Measurements from ENCODE around the gene DPYD. TPM values are rescaled to one million over a fixed set of nuclear protein-coding genes. Genes with fewer than 3 reads are reported as not detected.

Gene DPYD
- total and polyA plus RNA-seq, 9 of the 15 experiments (the other 6 are each of a cell fraction or from before 2014, with no cell fraction given): 0.03 to 0.25 (median 0.08) TPM; not detected in 2

- TF ChIP-seq STAT6 (CRISPR knock-in tag; IDR thresholded peaks at IDR 0.05): no peak
- TF ChIP-seq HNRNPH1 (optimal IDR thresholded peaks at IDR 0.05; ENCODE audit: low read depth, low read length): no peak
Observed at GRCh38 chr1:97489834-97490233, 431.0 kb downstream of the DPYD start (continued).

- H3K4me1 ChIP-seq (replicated peaks in 1 of 2; ENCODE audit: control insufficient read depth in 2 of 2, insufficient read depth in 2 of 2, low read length in 2 of 2): no peaks in the 10 kb centered on the region
- ChIA-PET POLR2A (no interaction called here), CTCF (ENCODE audit: low intra/inter-chr PET ratio) (no interaction called here)
- H3K27me3 ChIP-seq (ENCODE audit: control insufficient read depth in 2 of 2, insufficient read depth in 2 of 2, low read length in 2 of 2): no peaks in the 10 kb centered on the region
- intact Hi-C loops (cut with micrococcal nuclease): no loop called here
- H2AFZ ChIP-seq (ENCODE audit: low read depth, low read length): no peak overlapping the region
- H3K36me3 ChIP-seq (ENCODE audit: control insufficient read depth, insufficient read depth, low read length): no peaks in the 10 kb centered on the region
- ATAC-seq (no peak), DNase-seq (ENCODE audit: extremely low read depth in 1 of 4, low spot score in 3 of 4) (no peak), FAIRE-seq (no peak)
- no peak overlapping the region for H3K27ac ChIP-seq (ENCODE audit: extremely low read depth, low read depth, low read length)
- no peaks in the 10 kb centered on the region for H4K20me1 ChIP-seq (replicated peaks; ENCODE audit: control insufficient read depth, insufficient read depth, low read length)
- in situ Hi-C loops (cut with MboI): no loop called here
- H3K79me2 ChIP-seq (ENCODE audit: control insufficient read depth, insufficient read depth, low read length): no peaks in the 10 kb centered on the region
- 0 out of 2 replicates have a peak, but pooled peaks cover 2% of the 10 kb centered on the region for H3K9me3 ChIP-seq (replicated peaks; ENCODE audit: control insufficient read depth, insufficient read depth, low read depth, low read length)
- no TSS peak for BruUV-seq (replicated peaks)
- H3K4me3 ChIP-seq: no peak overlapping the region
- no peaks in the 10 kb centered on the region for H3K9me1 ChIP-seq (ENCODE audit: control insufficient read depth, insufficient read depth, low read length)
- no peak overlapping the region for H3K4me2 ChIP-seq (ENCODE audit: insufficient read depth, low read length)
- WGBS (ENCODE audit: insufficient coverage, low coverage, missing lambda C conversion rate): 0% methylated on average over 2 of the region's 2 CpGs
- no peak overlapping the region for H3K9ac ChIP-seq (ENCODE audit: insufficient read depth in 1 of 2, low read depth in 2 of 2, low read length in 2 of 2)
- TF ChIP-seq RB1 (IDR thresholded peaks at IDR 0.05; ENCODE audit: low read depth): no peak
- no peak for TF ChIP-seq FOXK2 (conservative IDR thresholded peaks at IDR 0.05 in 1 of 2, IDR thresholded peaks at IDR 0.05 in 1 of 2; ENCODE audit: low read depth in 2 of 2)
- TF ChIP-seq TBL1XR1 (IDR thresholded peaks at IDR 0.05; ENCODE audit: low read length in 2 of 2): no peak
- TF ChIP-seq SMARCA5 (IDR thresholded peaks at IDR 0.05): no peak
- no peak for TF ChIP-seq KLF6 (CRISPR knock-in tag; IDR thresholded peaks at IDR 0.05; ENCODE audit: borderline replicate concordance)
- TF ChIP-seq, protein P1, sequence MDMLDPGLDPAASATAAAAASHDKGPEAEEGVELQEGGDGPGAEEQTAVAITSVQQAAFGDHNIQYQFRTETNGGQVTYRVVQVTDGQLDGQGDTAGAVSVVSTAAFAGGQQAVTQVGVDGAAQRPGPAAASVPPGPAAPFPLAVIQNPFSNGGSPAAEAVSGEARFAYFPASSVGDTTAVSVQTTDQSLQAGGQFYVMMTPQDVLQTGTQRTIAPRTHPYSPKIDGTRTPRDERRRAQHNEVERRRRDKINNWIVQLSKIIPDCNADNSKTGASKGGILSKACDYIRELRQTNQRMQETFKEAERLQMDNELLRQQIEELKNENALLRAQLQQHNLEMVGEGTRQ (CRISPR knock-in tag; IDR thresholded peaks at IDR 0.05): no peak
- TF ChIP-seq NCOA1 (IDR thresholded peaks at IDR 0.05; ENCODE audit: low read depth): no peak
- no peak for TF ChIP-seq PHB (CRISPR knock-in tag; IDR thresholded peaks at IDR 0.05)
- no peak for TF ChIP-seq NR2F6 (CRISPR knock-in tag; IDR thresholded peaks at IDR 0.05)
- TF ChIP-seq, protein P2, sequence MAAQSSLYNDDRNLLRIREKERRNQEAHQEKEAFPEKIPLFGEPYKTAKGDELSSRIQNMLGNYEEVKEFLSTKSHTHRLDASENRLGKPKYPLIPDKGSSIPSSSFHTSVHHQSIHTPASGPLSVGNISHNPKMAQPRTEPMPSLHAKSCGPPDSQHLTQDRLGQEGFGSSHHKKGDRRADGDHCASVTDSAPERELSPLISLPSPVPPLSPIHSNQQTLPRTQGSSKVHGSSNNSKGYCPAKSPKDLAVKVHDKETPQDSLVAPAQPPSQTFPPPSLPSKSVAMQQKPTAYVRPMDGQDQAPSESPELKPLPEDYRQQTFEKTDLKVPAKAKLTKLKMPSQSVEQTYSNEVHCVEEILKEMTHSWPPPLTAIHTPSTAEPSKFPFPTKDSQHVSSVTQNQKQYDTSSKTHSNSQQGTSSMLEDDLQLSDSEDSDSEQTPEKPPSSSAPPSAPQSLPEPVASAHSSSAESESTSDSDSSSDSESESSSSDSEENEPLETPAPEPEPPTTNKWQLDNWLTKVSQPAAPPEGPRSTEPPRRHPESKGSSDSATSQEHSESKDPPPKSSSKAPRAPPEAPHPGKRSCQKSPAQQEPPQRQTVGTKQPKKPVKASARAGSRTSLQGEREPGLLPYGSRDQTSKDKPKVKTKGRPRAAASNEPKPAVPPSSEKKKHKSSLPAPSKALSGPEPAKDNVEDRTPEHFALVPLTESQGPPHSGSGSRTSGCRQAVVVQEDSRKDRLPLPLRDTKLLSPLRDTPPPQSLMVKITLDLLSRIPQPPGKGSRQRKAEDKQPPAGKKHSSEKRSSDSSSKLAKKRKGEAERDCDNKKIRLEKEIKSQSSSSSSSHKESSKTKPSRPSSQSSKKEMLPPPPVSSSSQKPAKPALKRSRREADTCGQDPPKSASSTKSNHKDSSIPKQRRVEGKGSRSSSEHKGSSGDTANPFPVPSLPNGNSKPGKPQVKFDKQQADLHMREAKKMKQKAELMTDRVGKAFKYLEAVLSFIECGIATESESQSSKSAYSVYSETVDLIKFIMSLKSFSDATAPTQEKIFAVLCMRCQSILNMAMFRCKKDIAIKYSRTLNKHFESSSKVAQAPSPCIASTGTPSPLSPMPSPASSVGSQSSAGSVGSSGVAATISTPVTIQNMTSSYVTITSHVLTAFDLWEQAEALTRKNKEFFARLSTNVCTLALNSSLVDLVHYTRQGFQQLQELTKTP (IDR thresholded peaks at IDR 0.05; ENCODE audit: low read depth in 1 of 2, partially characterized antibody in 2 of 2): no peak
Observed at GRCh38 chr1:97488530-97488929, 432.3 kb downstream of the DPYD start.
